Left colon (tissue), 2 donors: ENCODE measurements around the gene XPO5. TPM values are rescaled to one million over a fixed set of nuclear protein-coding genes. Genes with fewer than 3 reads are reported as not detected.
A peak's percentile ranks its signal among the peaks of the same experiment; 100 is the strongest.
"Not testable (repeated sequence)": the region's sequence is repeated elsewhere in the genome, so short reads cannot be mapped to it uniquely, and the experiment has no call there.

Experiments
- ATAC-seq: fragments of 200-7000 bp; cut with Tn5 transposase; one replicate; pipeline ENCODE4 v1.9.1; 2020; ENCODE audit warnings: mild to moderate bottlenecking, moderate library complexity
- DNase-seq, 2 donors: peaks; one replicate each; pipeline ENCODE4 v3.0.0-alpha.2; 2020
- intact Hi-C, 2 donors: fragments of 100-400 bp; cut with DNase I in 1 of 2; cut with micrococcal nuclease in 1 of 2; formaldehyde crosslinking; loops; one replicate each; pipeline versions ENCODE4 v1.11.2 to v1.14.0; 2022; cut with DNase I, micrococcal nuclease
- total RNA-seq, 2 donors: library from RNA; stranded (reverse); fragmentation: NEBNext Ultra II Directional; extraction: Animal tissue kit (Norgen Biotek cat#: 25700); gene quantifications; one replicate each; pipeline ENCODE4 v1.2.1, GENCODE V29; 2021
- donor health status: DM: no; HTN: no; CAD: no.
- donor health status: DM: yes; HTN: yes; CAD: no.

XPO5 gene
- total RNA-seq, 2 donors from 2014 or later = 20.0 to 23.2 TPM

DNA sequence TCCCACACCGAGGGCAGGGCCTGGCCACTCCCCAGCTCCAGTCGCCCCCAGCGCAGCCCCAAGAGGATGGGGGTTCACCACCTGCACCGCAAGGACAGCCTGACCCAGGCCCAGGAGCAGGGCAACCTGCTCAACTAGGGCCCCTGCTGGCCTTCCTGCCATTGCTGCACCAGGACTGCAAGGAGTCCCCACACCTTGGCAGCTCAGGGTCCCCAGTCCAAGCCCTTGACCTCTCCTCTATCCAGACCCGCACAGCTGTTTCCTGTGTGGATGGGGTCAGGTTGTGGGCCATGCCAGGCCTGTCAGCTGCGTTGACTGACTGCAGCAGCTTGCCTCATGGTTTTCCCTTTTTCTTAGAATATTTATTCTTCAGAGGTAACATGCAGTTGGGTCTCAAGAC lies 70.1 kb downstream of the XPO5 start:
- DNase-seq = no peak
- no peak for ATAC-seq
- intact Hi-C loops = loop anchor here (10.0 kb wide), 2 partner anchors 51 to 241 kb away; partner anchors contain the start of gene DLK2 (in 1 of the 2)

DNA sequence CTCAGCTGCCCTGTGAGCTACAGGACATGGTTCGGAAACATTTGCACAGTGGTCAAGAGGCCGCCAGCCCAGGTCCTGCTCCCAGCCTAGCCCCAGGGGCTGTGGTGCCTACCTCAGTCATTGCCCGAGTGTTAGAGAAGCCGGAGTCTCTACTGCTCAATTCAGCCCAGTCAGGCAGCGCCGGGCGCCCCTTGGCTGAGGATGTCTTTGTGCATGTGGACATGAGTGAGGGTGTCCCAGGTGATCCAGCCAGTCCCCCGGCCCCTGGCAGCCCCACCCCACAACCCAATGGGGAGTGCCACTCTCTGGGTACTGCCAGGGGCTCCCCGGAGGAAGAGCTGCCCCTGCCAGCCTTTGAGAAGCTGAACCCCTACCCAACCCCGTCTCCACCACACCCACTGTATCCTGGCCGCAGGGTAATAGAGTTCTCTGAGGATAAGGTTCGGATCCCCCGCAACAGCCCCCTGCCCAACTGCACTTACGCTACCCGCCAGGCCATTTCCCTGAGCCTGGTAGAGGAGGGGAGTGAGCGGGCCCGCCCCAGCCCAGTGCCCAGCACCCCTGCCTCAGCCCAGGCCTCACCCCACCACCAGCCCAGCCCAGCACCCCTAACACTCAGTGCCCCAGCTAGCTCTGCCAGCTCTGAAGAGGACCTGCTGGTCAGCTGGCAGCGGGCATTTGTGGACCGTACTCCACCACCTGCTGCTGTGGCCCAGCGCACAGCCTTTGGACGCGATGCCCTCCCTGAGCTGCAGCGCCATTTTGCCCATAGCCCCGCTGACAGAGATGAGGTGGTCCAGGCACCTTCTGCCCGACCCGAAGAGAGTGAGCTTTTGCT lies 70.9 kb downstream of the XPO5 start:
- intact Hi-C loops = loop anchor here (10.0 kb wide), 2 partner anchors 50 to 240 kb away; partner anchors contain the start of gene DLK2 (in 1 of the 2)
- no peak for DNase-seq
- no peak for ATAC-seq

DNA sequence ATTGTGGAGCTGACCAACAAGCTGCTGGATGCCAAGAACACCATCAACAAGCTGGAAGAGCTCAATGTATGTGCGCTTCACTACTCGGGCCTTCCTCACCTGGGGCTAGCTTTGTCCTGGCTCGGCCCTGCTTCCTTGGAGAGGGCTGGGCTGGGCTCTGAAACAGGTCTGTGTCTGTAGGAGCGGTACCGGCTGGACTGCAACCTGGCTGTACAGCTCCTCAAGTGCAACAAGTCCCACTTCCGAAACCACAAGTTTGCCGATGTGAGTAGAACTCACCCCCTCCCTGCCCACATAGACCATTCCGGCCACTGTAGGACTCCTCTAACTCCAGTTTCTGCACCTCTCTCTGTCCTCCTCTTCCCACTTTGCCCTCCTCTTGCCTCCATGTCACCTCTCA lies 72.4 kb downstream of the XPO5 start:
- intact Hi-C loops = loop anchor here (10.0 kb wide), 2 partner anchors 49 to 239 kb away; partner anchors contain the start of gene DLK2 (in 1 of the 2)
- no peak for ATAC-seq
- DNase-seq = no peak

DNA sequence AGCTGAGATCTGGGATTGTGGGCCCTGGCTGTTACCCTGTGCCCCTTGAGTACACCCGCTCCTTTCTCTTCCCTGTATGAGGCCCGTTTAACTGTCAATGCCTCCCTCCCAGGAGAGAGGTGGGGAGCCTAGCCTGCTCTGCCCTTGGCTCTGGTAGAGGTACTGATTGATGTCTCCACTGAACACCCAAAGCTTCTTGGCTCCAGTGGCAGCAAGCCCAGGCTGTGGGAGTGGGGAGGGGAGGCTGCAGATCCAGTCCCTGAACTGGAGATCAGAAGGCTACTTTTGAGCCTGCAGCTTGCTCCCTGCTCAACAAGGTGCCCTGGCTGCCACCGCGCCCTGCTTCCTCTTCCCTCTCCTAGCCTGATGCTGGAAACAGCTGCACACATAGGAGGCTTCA lies 73.2 kb downstream of the XPO5 start:
- intact Hi-C loops = loop anchor here (10.0 kb wide), 2 partner anchors 48 to 238 kb away; partner anchors contain the start of gene DLK2 (in 1 of the 2)
- DNase-seq = no peak
- no peak for ATAC-seq

DNA sequence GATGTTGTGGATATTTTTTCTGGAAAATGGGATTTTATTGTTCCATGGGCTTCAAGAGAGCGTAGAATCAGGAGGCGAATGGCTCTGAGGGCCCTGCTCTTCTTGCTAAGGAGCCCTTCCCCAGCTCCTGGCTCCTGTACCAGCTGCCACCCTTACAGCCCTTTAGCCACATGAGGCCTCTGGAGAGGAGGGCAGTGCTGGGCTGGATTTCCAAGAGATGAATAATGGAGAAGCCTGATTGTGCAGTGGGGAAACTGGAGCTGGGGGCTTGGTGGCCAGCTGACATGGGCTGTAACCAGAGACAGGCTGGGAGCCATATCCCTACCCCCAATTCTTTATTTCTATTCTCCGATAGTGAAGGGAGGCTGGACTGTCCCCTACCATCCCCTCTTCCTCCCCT lies 74.9 kb downstream of the XPO5 start:
- ATAC-seq (no peak), DNase-seq (no peak)
- intact Hi-C loops = loop anchor here (10.0 kb wide), 2 partner anchors 46 to 236 kb away; partner anchors contain the start of gene DLK2 (in 1 of the 2)

DNA sequence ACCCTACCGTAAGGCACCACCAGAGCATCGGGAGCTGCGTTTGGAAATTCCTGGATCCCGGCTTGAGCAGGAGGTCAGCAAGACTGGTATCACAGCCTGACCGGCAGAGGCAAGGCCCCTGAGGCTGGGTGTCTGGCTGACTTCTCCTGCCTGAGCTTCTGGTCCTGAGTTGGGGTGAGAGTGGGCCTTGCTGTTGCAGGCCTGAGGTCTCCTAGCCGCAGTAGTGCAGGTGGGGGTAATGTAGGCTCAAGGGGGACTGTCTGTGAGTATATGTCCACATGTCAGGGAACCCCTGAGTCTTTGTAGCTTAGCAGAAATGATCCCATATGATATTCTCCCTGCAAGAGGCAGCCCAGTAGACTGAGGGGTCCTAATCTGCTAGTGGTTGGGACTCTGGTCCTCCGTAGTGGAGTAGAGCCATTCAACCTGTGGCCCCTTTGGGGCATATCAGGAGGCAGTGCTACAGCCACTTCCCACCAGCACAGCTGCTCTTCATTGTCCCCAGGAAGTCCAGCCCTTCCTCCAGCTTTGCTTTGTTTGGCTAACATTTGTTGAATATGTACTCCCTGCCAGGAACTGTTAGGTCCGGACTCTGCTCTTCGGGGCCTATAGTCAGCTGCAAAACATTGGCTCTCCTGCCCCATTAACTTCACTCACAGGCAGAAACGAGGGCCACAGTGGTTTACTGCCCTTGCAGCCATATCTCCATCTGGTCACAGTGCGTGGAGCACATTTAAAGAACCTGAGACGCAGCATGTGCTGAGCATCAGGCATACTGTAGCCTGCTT lies 76.6 kb downstream of the XPO5 start:
- no peak for ATAC-seq
- intact Hi-C loops = loop anchor here in 1 of 2 donors (5.0 kb wide), 1 partner anchor 47 kb away; no protein-coding TSS in a partner anchor

DNA sequence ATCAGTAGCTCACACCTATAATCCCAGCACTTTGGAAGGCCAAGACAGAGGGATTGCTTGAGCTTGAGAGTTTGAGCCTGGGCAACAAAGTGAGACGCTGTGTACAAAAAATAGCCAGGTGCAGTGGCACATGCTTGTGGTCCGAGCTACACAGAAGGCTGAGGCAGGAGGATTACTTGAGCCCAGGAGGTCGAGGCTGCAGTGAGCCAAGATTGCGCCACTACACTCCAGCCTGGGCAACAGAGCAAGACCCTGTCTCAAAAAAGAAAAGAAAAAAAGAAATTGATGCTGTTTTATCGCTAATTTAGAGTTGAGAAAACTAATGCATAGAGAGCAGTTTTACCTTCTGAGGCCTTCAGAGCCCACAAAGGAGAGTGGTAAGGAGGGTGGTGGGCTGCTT lies 77.5 kb downstream of the XPO5 start:
- intact Hi-C loops = loop anchor here in 1 of 2 donors (5.0 kb wide), 1 partner anchor 46 kb away; no protein-coding TSS in a partner anchor
- DNase-seq, ATAC-seq: not testable (repeated sequence)

More for the DNA sequence above, 76.6 kb downstream of the XPO5 start:
- DNase-seq = no peak

DNA sequence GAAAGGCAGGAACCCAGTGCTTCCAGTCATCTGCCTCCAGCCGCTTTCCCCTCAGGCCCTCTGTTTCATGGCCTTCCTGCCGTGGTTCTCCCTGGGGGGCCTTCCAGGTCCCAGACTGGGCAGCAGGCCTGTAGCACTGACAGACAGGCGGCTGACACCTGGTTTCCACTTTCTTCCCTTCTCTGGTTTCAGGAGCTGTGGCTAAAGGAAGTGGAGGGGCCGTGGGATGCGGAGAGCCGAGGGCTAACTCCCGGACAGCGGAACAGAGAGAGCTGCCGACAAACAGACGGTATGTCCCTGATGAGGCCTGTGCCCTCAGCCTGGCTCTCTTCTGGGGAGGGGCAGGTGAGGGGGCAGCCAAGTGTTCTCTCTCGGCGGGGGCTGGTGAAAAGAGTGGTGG lies 78.1 kb downstream of the XPO5 start:
- DNase-seq (no peak), ATAC-seq (no peak)
- intact Hi-C loops = loop anchor here in 1 of 2 donors (5.0 kb wide), 1 partner anchor 45 kb away; no protein-coding TSS in a partner anchor

DNA sequence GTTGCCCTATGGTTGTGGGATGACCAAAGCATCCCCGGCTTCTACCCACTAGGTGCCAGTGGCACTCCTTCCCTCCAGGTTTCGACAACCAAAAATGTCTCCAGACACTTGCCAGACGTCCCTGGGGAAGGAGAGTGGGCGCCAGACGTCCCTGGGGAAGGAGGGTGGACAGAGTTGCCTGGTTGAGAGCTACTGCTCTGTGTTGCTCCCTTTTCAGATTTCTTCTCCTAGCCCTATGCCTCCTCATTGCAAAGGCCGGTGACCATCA lies 78.8 kb downstream of the XPO5 start:
- intact Hi-C loops = loop anchor here in 1 of 2 donors (5.0 kb wide), 1 partner anchor 45 kb away; no protein-coding TSS in a partner anchor
- ATAC-seq (no peak), DNase-seq (no peak)

DNA sequence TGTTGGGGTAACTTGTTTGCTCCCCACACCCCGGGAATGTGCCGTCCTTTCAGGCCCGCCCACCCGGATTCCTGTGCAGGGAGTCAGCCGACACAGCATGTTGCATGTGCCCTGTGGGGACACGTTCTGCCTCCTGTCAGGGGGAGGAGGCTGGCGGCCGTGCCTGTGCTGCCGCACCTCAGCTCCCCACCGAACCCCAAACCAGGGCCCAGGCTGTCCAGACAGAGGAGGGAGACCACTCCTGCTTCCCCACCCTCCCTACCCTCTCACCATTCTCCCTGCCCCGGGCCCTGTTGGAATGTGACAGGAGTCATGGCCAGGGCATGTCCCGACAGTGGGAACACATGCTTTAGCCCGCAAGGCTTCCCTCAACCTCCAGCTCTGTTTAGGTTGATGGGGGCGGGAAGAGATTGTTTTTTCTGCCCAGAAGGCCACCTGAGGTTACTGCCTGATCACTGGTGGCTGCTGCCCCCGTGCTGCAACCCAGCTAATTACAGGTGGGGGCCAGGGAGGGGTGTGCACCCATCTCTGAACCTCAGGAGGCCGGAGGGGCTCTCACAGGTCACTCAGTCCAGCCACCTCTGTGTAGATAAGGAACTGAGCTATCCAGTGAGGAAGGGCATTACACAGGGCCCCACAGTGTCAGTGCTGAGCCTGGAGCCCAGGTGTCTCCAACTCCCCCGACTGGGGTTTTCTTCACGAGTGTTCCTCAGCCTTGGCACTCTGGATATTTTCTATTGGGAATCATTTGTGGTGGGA lies 79.3 kb downstream of the XPO5 start:
- intact Hi-C loops = loop anchor here in 1 of 2 donors (5.0 kb wide), 1 partner anchor 44 kb away; no protein-coding TSS in a partner anchor
- peak; percentile 23 for ATAC-seq
- no peak for DNase-seq

DNA sequence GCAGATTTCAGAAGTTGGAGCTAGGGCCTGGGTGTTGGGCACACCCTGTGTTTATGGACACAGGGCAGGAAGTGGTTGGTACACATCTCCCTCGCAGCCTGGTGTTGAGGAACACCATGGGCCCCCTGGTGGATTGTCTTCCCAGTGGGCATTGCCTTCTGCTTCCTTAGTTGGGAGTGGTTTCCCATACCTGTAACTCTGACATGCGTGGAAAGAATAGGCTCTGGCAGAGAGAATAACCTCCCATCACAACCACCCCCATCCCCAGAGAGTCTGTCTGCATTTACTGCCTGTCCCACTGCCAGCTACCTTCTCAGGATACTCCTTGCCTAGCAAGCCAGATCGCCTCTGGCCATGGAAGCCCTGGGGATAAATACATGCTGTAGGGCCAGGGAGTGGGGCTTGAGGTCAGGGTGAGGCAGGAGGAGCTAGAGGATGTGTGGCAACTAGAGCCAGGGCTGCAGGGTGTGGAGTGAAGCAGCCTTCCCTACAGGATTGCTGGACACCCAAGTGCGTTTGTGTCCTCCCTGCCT lies 80.4 kb downstream of the XPO5 start:
- DNase-seq (no peak), ATAC-seq (peak; percentile 88)
- intact Hi-C loops = loop anchor here in 1 of 2 donors (5.0 kb wide), 1 partner anchor 43 kb away; no protein-coding TSS in a partner anchor

DNA sequence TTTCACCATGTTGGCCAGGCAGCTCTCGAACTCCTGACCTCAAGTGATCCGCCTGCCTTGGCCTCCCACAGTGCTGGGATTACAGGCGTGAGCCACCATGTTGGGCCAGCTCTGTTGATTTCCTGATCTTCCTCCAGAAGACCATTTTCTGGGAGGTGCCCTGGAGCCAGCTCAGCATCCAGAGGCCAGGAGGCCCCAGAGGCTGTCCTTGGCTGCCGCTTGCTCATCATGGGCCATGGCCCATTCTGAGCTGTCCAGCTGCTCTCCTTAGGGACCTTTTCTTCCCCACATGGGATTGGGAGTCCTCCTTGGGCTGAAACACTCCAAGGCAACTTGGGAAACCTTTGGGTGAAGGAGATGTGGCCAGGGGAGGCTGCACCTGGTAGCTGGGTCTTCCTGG lies 81.1 kb downstream of the XPO5 start:
- DNase-seq = no peak
- intact Hi-C loops = loop anchor here in 1 of 2 donors (5.0 kb wide), 1 partner anchor 42 kb away; no protein-coding TSS in a partner anchor
- no peak for ATAC-seq

DNA sequence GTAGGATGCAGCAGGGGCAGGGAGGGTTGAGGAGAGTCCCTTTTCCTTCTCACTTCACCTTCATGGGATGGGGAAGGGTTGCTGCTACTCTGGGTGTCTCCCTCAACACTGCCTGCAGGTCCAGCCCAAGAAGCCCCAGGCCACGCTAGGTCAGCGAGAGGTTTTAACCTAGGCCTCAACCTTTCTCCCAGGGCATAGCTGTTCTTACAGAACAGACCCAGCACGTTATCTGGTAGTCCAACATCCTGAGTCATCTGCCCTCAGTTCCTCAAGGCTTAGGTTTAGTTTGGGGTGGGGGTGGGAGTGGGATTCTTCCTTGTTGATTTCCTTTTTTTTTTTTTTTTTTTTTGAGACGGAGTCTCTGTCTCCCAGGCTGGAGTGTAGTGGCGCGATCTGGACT lies 81.5 kb downstream of the XPO5 start:
- DNase-seq = no peak
- intact Hi-C loops = no loop called here
- no peak for ATAC-seq

DNA sequence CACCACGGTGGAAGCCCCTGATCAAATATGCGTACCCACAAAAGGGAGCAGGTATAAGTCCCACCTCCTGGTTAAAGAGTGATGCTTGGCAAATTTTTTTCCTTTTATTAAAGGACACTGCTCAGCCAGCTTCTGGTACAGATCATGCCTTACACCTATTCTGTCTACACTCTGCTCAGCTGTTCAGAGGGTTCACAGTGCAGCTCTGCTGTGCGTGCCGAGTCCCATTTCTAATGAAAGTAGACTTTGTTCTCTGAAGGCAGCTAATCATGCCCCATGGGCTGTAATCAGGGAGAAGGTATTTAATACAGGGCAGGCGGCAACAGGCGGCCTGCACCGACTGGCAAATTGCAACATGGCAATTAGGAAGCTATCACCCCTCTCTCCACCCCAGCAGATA lies 82.0 kb downstream of the XPO5 start:
- no peak for DNase-seq
- no peak for ATAC-seq
- intact Hi-C loops = no loop called here

DNA sequence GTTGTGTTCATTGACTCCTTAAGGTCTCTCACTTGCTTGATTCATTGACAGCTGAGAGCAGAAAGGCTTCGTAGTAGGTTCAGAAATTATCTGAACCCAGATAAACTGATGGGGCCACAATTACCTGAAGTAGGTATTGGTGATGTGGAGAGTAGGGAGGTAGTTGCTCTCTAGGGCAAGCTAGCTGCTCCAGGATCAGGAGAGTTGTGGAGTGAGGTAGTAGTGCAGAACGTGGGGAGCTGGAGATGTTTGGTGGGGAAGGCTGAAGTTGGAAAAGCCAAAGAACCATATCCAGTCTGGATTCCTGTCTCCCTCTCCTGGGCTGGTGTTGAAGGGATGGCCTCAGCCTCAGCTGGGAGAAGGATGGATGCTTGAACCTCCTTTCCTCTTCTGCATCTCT lies 82.6 kb downstream of the XPO5 start:
- ATAC-seq = no peak
- intact Hi-C loops = no loop called here
- DNase-seq = no peak

DNA sequence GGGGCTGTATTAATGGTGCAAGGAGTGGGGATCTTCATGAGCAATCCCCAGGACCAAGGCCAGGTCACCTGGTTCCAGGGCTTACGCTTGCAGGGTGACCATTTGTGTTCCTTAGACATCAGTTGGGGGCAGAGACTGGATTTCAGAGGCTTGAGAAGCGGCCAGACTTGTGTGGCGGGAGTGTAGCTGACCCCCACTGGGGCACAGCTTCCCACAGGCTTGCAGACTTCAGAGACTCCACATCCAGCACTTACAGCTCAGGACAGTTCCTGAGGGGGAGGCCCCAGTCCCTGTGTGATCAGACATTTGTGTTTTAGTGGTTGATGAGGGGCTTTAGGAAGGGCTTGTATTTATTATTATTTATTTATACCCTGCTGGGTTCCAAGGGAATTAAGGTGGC lies 83.2 kb downstream of the XPO5 start:
- intact Hi-C loops = no loop called here
- ATAC-seq (no peak), DNase-seq (no peak)

DNA sequence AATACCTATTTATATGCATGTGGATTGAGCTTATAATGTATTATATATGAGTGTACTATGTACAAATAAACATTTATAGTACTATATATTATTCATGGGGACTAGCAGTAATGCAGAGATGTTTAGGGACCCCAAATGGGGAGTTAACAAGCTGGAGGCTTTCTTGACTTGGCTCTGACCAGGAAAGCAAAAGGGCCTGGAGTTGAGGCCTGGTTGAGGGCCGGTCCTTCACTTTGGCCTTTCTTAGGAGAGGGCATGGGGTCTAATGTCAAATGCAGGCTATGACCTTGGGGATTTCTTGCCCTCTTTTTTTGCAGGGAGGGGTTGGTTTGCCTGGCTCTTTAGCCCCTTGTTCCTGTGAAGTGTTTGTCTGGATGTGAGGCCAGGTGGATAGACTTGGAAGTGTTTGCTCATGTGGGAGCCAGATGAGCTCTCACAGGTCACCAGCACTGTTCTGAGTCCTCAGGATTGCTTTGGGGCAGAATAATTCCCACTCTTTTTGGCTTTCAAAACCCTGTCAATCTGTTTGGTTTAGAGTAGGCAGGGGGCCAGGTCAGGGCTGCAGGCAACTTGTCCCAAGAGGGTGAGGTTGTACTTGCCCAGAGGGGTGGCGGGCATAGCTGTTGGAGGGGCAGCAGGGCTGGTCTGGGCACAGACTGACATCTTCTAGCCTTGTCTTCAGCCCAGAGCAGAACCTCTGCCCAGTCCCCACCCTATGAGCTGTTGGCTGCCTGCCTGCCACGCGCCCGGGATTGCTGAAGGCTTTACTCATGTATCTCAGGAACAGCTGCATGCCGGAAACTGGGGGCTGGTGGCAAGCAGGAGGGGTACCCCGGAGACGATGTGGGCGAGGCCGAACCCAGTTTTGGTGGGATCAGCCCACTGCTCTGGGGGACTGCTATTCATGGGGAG lies 83.8 kb downstream of the XPO5 start:
- DNase-seq = peak in 1 of 2 donors; percentile 70
- intact Hi-C loops = no loop called here
- peak; percentile 70 for ATAC-seq
